WTC11 (cell line): Measurements from ENCODE around the gene USP8. TPM values are rescaled to one million over a fixed set of nuclear protein-coding genes. Genes with fewer than 3 reads are reported as not detected.
A peak's percentile ranks its signal among the peaks of the same experiment; 100 is the strongest.

Source experiments
- ATAC-seq: fragments of 200-7000 bp; cut with Tn5 transposase; 2 replicates; pipeline ENCODE4 v1.10.0; 2021; ENCODE audit warnings: mild to moderate bottlenecking, moderate library complexity
- CTCF ChIA-PET: fragments of 300-600 bp; sonication (Branson Sonifier 250); formaldehyde crosslinking; loops from one replicate; lab custom pipeline; 2021; ENCODE audit warnings: antibody characterized with exemption; lab: Charles Lee
- POLR2A ChIA-PET: fragments of 350-600 bp; sonication (Branson Sonifier 250); formaldehyde crosslinking; loops from one replicate; lab custom pipeline; 2021; ENCODE audit warnings: antibody characterized with exemption; lab: Charles Lee
- DNase-seq: peaks from one replicate; pipeline ENCODE4 v3.0.0; 2021; ENCODE audit warnings: low spot score
- H3K27ac Mint-ChIP-seq: 2 replicates; pipeline ENCODE4 v1.8.0; 2021; ENCODE audit warnings: mixed read lengths
- H3K27me3 Mint-ChIP-seq: 2 replicates; pipeline ENCODE4 v1.8.0; 2021; ENCODE audit warnings: low read depth, mild to moderate bottlenecking, moderate library complexity, mixed read lengths
- H3K36me3 Mint-ChIP-seq: 2 replicates; pipeline ENCODE4 v1.8.0; 2021; ENCODE audit warnings: mixed read lengths
- H3K4me1 Mint-ChIP-seq: 2 replicates; pipeline ENCODE4 v1.8.0; 2022; ENCODE audit warnings: mixed read lengths
- H3K4me3 Mint-ChIP-seq: 2 replicates; pipeline ENCODE4 v1.8.0; 2021; ENCODE audit warnings: mild to moderate bottlenecking, moderate library complexity, mixed read lengths
- H3K9me3 Mint-ChIP-seq: 2 replicates; pipeline ENCODE4 v1.8.0; 2021; ENCODE audit warnings: mixed read lengths
- AFF4 ChIP-seq: sonication (generic); formaldehyde crosslinking; IDR thresholded peaks from 2 replicates; pipeline ENCODE4 v1.8.1; 2023; ENCODE audit warnings: mild to moderate bottlenecking, missing genetic modification reagents, borderline replicate concordance
- ERG ChIP-seq: fragments of 250-450 bp; sonication (Bioruptor Pico); IDR thresholded peaks from 2 replicates; pipeline ENCODE4 v1.8.0; 2021; ENCODE audit warnings: mild to moderate bottlenecking
- FOXJ3 ChIP-seq: sonication (generic); formaldehyde crosslinking; IDR thresholded peaks from 2 replicates; pipeline ENCODE4 v1.9.0; 2021; ENCODE audit warnings: missing genetic modification reagents, mild to moderate bottlenecking, borderline replicate concordance
- MLX ChIP-seq: sonication (generic); formaldehyde crosslinking; IDR thresholded peaks from 2 replicates; pipeline ENCODE4 v1.8.1; 2023; ENCODE audit warnings: mild to moderate bottlenecking, missing genetic modification reagents, moderate library complexity
- MYBL2 ChIP-seq: sonication (generic); formaldehyde crosslinking; IDR thresholded peaks from 2 replicates; pipeline ENCODE4 v1.8.1; 2023; ENCODE audit warnings: mild to moderate bottlenecking, moderate library complexity, missing genetic modification reagents
- PREB ChIP-seq: sonication (generic); formaldehyde crosslinking; IDR thresholded peaks from 2 replicates; pipeline ENCODE4 v1.8.1; 2022; ENCODE audit warnings: mild to moderate bottlenecking, missing genetic modification reagents, moderate library complexity, borderline replicate concordance
- RORB ChIP-seq: fragments of 250-450 bp; sonication (Bioruptor Pico); IDR thresholded peaks from 2 replicates; pipeline ENCODE4 v1.9.0; 2021; ENCODE audit warnings: mild to moderate bottlenecking
- SP1 ChIP-seq: sonication (generic); formaldehyde crosslinking; conservative IDR thresholded peaks from 2 replicates; pipeline ENCODE4 v1.8.1; 2022; ENCODE audit warnings: missing genetic modification reagents
- TCF7 ChIP-seq: sonication (generic); formaldehyde crosslinking; IDR thresholded peaks from 2 replicates; pipeline ENCODE4 v1.8.0; 2022; ENCODE audit warnings: mild to moderate bottlenecking, low read depth, missing genetic modification reagents, moderate library complexity
- TP53 ChIP-seq: sonication (generic); formaldehyde crosslinking; IDR thresholded peaks from 2 replicates; pipeline ENCODE4 v1.8.1; 2023; ENCODE audit warnings: mild to moderate bottlenecking, missing genetic modification reagents
- ZBTB21 ChIP-seq: sonication (generic); formaldehyde crosslinking; IDR thresholded peaks from 2 replicates; pipeline ENCODE4 v1.8.1; 2023; ENCODE audit warnings: mild to moderate bottlenecking, missing genetic modification reagents, borderline replicate concordance
- ZNF532 ChIP-seq: fragments of 250-450 bp; sonication (Bioruptor Pico); IDR thresholded peaks from 2 replicates; pipeline ENCODE4 v1.9.0; 2021; ENCODE audit warnings: mild to moderate bottlenecking, borderline replicate concordance
- ZNF671 ChIP-seq: fragments of 250-450 bp; sonication (Bioruptor Pico); IDR thresholded peaks from 2 replicates; pipeline ENCODE4 v1.8.0; 2021; ENCODE audit warnings: mild to moderate bottlenecking
- total RNA-seq: library from RNA; stranded (reverse); gene quantifications from 3 replicates; pipeline ENCODE4 v1.2.3, GENCODE V29; 2021
- TF ChIP-seq, protein P1 (sequence below): fragments of 200-600 bp; IDR thresholded peaks from 2 replicates; pipeline ENCODE4 v1.8.0; 2022; ENCODE audit warnings: antibody characterized with exemption
- TF ChIP-seq, protein P2 (sequence below): sonication (generic); formaldehyde crosslinking; IDR thresholded peaks from 2 replicates; pipeline ENCODE4 v1.8.0; 2022; ENCODE audit warnings: mild to moderate bottlenecking, missing genetic modification reagents
- TF ChIP-seq, protein P3 (sequence below): fragments of 250-450 bp; sonication (Bioruptor Pico); IDR thresholded peaks from 2 replicates; pipeline ENCODE4 v1.9.0; 2021; ENCODE audit warnings: mild to moderate bottlenecking

The USP8 gene
- total RNA-seq, 1 experiment from 2014 or later, result 63.7 TPM

GRCh38 chr15:50544368-50544767, 120.2 kb downstream of the USP8 start:
- no peaks in the 10 kb centered on the region for H3K27me3 Mint-ChIP-seq
- no peaks in the 10 kb centered on the region for H3K9me3 Mint-ChIP-seq
- TF ChIP-seq ZBTB21 (CRISPR knock-in tag), result no peak
- TF ChIP-seq TCF7, result no peak
- TF ChIP-seq FOXJ3 (CRISPR knock-in tag), result no peak
- TF ChIP-seq, protein P1, sequence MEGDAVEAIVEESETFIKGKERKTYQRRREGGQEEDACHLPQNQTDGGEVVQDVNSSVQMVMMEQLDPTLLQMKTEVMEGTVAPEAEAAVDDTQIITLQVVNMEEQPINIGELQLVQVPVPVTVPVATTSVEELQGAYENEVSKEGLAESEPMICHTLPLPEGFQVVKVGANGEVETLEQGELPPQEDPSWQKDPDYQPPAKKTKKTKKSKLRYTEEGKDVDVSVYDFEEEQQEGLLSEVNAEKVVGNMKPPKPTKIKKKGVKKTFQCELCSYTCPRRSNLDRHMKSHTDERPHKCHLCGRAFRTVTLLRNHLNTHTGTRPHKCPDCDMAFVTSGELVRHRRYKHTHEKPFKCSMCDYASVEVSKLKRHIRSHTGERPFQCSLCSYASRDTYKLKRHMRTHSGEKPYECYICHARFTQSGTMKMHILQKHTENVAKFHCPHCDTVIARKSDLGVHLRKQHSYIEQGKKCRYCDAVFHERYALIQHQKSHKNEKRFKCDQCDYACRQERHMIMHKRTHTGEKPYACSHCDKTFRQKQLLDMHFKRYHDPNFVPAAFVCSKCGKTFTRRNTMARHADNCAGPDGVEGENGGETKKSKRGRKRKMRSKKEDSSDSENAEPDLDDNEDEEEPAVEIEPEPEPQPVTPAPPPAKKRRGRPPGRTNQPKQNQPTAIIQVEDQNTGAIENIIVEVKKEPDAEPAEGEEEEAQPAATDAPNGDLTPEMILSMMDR, result no peak
- no peak for TF ChIP-seq ERG (CRISPR knock-in tag)
- TF ChIP-seq PREB, result no peak
- TF ChIP-seq MYBL2 (CRISPR knock-in tag), result no peak
- no peak for TF ChIP-seq AFF4 (CRISPR knock-in tag)
- TF ChIP-seq, protein P2, sequence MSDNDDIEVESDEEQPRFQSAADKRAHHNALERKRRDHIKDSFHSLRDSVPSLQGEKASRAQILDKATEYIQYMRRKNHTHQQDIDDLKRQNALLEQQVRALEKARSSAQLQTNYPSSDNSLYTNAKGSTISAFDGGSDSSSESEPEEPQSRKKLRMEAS (CRISPR knock-in tag), result no peak
- TF ChIP-seq MLX (CRISPR knock-in tag), result no peak
- TF ChIP-seq, protein P3, sequence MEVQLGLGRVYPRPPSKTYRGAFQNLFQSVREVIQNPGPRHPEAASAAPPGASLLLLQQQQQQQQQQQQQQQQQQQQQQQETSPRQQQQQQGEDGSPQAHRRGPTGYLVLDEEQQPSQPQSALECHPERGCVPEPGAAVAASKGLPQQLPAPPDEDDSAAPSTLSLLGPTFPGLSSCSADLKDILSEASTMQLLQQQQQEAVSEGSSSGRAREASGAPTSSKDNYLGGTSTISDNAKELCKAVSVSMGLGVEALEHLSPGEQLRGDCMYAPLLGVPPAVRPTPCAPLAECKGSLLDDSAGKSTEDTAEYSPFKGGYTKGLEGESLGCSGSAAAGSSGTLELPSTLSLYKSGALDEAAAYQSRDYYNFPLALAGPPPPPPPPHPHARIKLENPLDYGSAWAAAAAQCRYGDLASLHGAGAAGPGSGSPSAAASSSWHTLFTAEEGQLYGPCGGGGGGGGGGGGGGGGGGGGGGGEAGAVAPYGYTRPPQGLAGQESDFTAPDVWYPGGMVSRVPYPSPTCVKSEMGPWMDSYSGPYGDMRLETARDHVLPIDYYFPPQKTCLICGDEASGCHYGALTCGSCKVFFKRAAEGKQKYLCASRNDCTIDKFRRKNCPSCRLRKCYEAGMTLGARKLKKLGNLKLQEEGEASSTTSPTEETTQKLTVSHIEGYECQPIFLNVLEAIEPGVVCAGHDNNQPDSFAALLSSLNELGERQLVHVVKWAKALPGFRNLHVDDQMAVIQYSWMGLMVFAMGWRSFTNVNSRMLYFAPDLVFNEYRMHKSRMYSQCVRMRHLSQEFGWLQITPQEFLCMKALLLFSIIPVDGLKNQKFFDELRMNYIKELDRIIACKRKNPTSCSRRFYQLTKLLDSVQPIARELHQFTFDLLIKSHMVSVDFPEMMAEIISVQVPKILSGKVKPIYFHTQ (CRISPR knock-in tag), result no peak
- TF ChIP-seq SP1, result no peak
- no peak for TF ChIP-seq ZNF671
- TF ChIP-seq TP53, result no peak
- no peak for TF ChIP-seq ZNF532
- no peak for TF ChIP-seq RORB (CRISPR knock-in tag)
- POLR2A ChIA-PET, result interaction anchor here (0.7 kb wide), 1 partner anchor 31 kb away, joined by 3 read pairs; no protein-coding TSS in a partner anchor
- DNase-seq (no peak), ATAC-seq (peak; percentile 24; the same call in 1 of the 2 replicates)
- H3K4me1 Mint-ChIP-seq, result peaks cover 4% of the 10 kb centered on the region
- no peaks in the 10 kb centered on the region for H3K36me3 Mint-ChIP-seq
- H3K4me3 Mint-ChIP-seq, result no peak overlapping the region
- no peak overlapping the region for H3K27ac Mint-ChIP-seq
- CTCF ChIA-PET, result no interaction called here
